ENCODE results near the gene ATP11A. TPM values are rescaled to one million over a fixed set of nuclear protein-coding genes. Genes with fewer than 3 reads are reported as not detected.
A peak's percentile ranks its signal among the peaks of the same experiment; 100 is the strongest.

ATP11A gene
- total RNA-seq, 4 donors from 2014 or later: 32.1 to 83.6 (median 46.2) TPM

DNA sequence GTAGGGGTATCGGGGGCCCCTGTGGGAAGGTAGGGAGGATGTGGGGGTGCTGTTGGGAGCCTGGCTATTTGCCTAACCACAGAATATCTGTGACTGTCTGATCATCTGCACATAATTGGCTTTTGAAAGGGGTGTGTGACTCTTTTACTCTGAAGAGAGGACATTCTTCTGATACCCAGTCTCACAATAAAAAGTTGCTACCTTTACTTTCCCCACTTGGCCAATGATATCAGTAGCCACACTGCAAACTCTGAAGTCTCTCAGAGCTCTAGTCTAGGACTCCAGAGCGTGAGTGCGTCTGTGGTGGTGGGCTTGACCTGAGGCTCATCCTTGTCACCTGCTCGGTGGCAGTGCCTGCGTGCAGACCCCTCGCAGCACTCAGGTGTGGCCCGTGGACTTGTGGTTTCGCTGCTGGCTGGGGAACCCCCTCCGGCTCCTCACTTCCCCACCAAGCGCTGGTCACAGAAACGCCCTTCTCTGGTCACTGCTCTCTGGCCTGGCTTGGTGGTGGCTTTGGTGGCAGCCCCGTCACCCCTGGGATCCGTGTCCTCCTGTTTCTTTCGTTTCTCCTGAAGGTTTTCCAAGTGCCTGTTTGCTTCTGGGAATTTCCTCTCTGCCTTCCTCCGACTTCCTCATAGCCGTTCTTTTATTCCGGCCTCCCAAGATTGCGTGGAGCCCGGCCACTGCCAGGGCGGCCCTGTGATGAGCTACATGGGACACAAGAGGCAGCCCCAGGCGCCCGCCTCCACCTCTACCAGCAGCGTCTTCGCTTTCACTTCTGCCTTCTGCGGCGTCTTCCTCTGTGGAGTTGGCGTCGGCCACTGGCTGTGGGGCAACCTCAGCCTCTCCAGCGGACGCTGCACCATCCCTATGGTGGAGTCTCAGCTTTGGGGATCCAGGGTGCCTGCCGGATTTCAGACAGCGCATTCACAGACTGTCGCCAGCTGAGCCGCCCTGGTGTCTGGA lies 78.0 kb downstream of the ATP11A start:
- intact Hi-C loops (cut with DNase I): no loop called here
- Histone ChIP-seq H3K27me3 (no peaks in the 10 kb centered on the region), H3K27ac (no peak overlapping the region), H3K9me3 (no peaks in the 10 kb centered on the region), H3K4me1 (peaks cover 19 to 47% of the 10 kb centered on the region in 2 donors), H3K4me3 (replicated peaks in 1 of 3) (no peak overlapping the region), H3K36me3 (no peaks in the 10 kb centered on the region)
- 90 to 91% methylated on average over 34 of the region's 34 CpGs for WGBS, 2 donors
- DNase-seq: no peak
- no peak for TF ChIP-seq POLR2A (IDR thresholded peaks at IDR 0.05)
- TF ChIP-seq, protein P1, sequence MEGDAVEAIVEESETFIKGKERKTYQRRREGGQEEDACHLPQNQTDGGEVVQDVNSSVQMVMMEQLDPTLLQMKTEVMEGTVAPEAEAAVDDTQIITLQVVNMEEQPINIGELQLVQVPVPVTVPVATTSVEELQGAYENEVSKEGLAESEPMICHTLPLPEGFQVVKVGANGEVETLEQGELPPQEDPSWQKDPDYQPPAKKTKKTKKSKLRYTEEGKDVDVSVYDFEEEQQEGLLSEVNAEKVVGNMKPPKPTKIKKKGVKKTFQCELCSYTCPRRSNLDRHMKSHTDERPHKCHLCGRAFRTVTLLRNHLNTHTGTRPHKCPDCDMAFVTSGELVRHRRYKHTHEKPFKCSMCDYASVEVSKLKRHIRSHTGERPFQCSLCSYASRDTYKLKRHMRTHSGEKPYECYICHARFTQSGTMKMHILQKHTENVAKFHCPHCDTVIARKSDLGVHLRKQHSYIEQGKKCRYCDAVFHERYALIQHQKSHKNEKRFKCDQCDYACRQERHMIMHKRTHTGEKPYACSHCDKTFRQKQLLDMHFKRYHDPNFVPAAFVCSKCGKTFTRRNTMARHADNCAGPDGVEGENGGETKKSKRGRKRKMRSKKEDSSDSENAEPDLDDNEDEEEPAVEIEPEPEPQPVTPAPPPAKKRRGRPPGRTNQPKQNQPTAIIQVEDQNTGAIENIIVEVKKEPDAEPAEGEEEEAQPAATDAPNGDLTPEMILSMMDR (IDR thresholded peaks at IDR 0.05): no peak

GRCh38 chr13:112768795-112769481 lies 79.1 kb downstream of the ATP11A start:
- TF ChIP-seq, protein P1 (IDR thresholded peaks at IDR 0.05): no peak
- TF ChIP-seq POLR2A (IDR thresholded peaks at IDR 0.05): no peak
- intact Hi-C loops (cut with DNase I): no loop called here
- WGBS, 2 donors: 53 to 60% methylated on average over 20 to 25 of the region's 25 CpGs
- H3K4me3 ChIP-seq (replicated peaks in 1 of 3): no peak overlapping the region
- no peak overlapping the region for H3K27ac ChIP-seq
- no peaks in the 10 kb centered on the region for H3K36me3 ChIP-seq
- H3K27me3 ChIP-seq: no peaks in the 10 kb centered on the region
- H3K4me1 ChIP-seq: peaks cover 19 to 47% of the 10 kb centered on the region in 2 donors
- peak; percentile 82 to 87 for DNase-seq
- no peaks in the 10 kb centered on the region for H3K9me3 ChIP-seq

- DNase-seq: peak; percentile 25 to 27
- Histone ChIP-seq H3K27ac (peak overlapping the region in 2 of 3 donors; percentile 26 to 37), H3K4me3 (replicated peaks in 1 of 3) (no peak overlapping the region), H3K27me3 (no peaks in the 10 kb centered on the region), H3K36me3 (no peaks in the 10 kb centered on the region), H3K4me1 (peaks cover 16 to 44% of the 10 kb centered on the region in 2 donors), H3K9me3 (no peaks in the 10 kb centered on the region)
- intact Hi-C loops (cut with DNase I): no loop called here
- 79 to 85% methylated on average over 18 of the region's 18 CpGs for WGBS, 2 donors
- no peak for TF ChIP-seq POLR2A (IDR thresholded peaks at IDR 0.05)
- TF ChIP-seq, protein P1 (IDR thresholded peaks at IDR 0.05): no peak
These were observed 79.8 kb downstream of the ATP11A start for GRCh38 chr13:112769615-112770014.

- Histone ChIP-seq H3K27ac (peak overlapping the region in 2 of 3 donors; percentile 50 to 65), H3K4me3 (replicated peaks in 1 of 3) (no peak overlapping the region), H3K4me1 (peaks cover 8 to 35% of the 10 kb centered on the region in 2 donors), H3K27me3 (no peaks in the 10 kb centered on the region), H3K36me3 (no peaks in the 10 kb centered on the region), H3K9me3 (no peaks in the 10 kb centered on the region)
- intact Hi-C loops (cut with DNase I): no loop called here
- peak; percentile 66 to 77 for DNase-seq
- TF ChIP-seq, protein P1 (IDR thresholded peaks at IDR 0.05): peak in 1 of 6 experiments; percentile 11
- TF ChIP-seq POLR2A (IDR thresholded peaks at IDR 0.05): no peak
- WGBS, 2 donors: 43 to 73% methylated on average over 24 to 26 of the region's 26 CpGs
These were observed 80.7 kb downstream of the ATP11A start for GRCh38 chr13:112770504-112770903.

Measured in thyroid gland (tissue), 4 donors.